GM12872 (cell line): ENCODE data around the gene GPC6.

Experiments
- CTCF ChIP-seq: IDR thresholded peaks from 3 replicates; pipeline ENCODE4 v1.5.1; 2011; ENCODE audit warnings: low read depth, mild to moderate bottlenecking, low read length, moderate library complexity; ENCODE audit not compliant: insufficient read depth

GPC6 gene

GRCh38 chr13:94318418-94318817 is 1091.8 kb downstream of the GPC6 start:
- no peak for TF ChIP-seq CTCF

GRCh38 chr13:94319501-94319900 is 1092.9 kb downstream of the GPC6 start:
- TF ChIP-seq CTCF: no peak

GRCh38 chr13:94322925-94323763 is 1096.5 kb downstream of the GPC6 start:
- no peak for TF ChIP-seq CTCF

GRCh38 chr13:94323764-94324758 is 1097.5 kb downstream of the GPC6 start:
- TF ChIP-seq CTCF: no peak

- TF ChIP-seq CTCF: no peak
Observed at GRCh38 chr13:94324767-94325540, 1098.3 kb downstream of the GPC6 start.

- no peak for TF ChIP-seq CTCF
Observed at GRCh38 chr13:94325650-94326049, 1099.0 kb downstream of the GPC6 start.
